Endothelial cell of umbilical vein (primary cell): ENCODE data around the gene GATA3. TPM values are rescaled to one million over a fixed set of nuclear protein-coding genes. Genes with fewer than 3 reads are reported as not detected.

Experiments
- BruUV-seq: library from RNA; stranded (reverse); fragments of 400-500 nt; replicated peaks from 2 replicates; lab custom pipeline; 2021; lab: Mats Ljungman, UMichigan
- CTCF ChIA-PET: fragments of 300-600, 350-600 bp; sonication (Branson Sonifier 250); formaldehyde crosslinking; loops from one replicate; lab custom pipeline; 2021; ENCODE audit warnings: antibody characterized with exemption, inconsistent platforms; lab: Charles Lee
- POLR2A ChIA-PET: fragments of 300-600, 350-600 bp; sonication (Branson Sonifier 250); formaldehyde crosslinking; loops from one replicate; lab custom pipeline; 2021; ENCODE audit warnings: antibody characterized with exemption, inconsistent platforms; lab: Charles Lee
- DNase-seq: peaks from one replicate; pipeline ENCODE4 v3.0.0-alpha.2; 2011; ENCODE audit warnings: low read depth, low spot score
- FAIRE-seq: peaks from 2 replicates; lab custom pipeline; 2011; peaks lifted over from hg19 to GRCh38; lab: Jason Lieb, UNC
- H2AFZ ChIP-seq: 2 replicates; pipeline ENCODE4 v1.6.0; 2012; ENCODE audit warnings: low read depth, low read length, control low read depth, inconsistent platforms
- H3K27ac ChIP-seq: 2 replicates; pipeline ENCODE4 v1.5.1; 2011; ENCODE audit warnings: low read depth, mild to moderate bottlenecking, control low read depth, low read length, moderate library complexity; ENCODE audit not compliant: insufficient read depth
- H3K27me3 ChIP-seq, 2 experiments: 2 replicates each; pipeline versions ENCODE4 v1.6.0 to v1.6.1; 2011; ENCODE audit warnings: low read length in 2 of 2, mixed read lengths in 1 of 2; ENCODE audit not compliant: control insufficient read depth in 2 of 2, insufficient read depth in 2 of 2
- H3K36me3 ChIP-seq, 2 experiments: 2 replicates in 1 of 2; 3 replicates in 1 of 2; pipeline ENCODE4 v1.5.1; 2011; ENCODE audit warnings: low read length in 2 of 2, mild to moderate bottlenecking in 1 of 2, moderate library complexity in 1 of 2; ENCODE audit not compliant: control insufficient read depth in 2 of 2, insufficient read depth in 2 of 2; ENCODE audit errors: extremely low read depth in 1 of 2
- H3K4me1 ChIP-seq: 3 replicates; pipeline ENCODE4 v1.5.1; 2011; ENCODE audit warnings: mild to moderate bottlenecking, low read length; ENCODE audit not compliant: control insufficient read depth, insufficient read depth; ENCODE audit errors: extremely low read depth
- H3K4me2 ChIP-seq: 2 replicates; pipeline ENCODE4 v1.6.1; 2011; ENCODE audit warnings: low read length, control low read depth, mixed read lengths; ENCODE audit not compliant: insufficient read depth
- H3K4me3 ChIP-seq, 3 experiments: fragments of 200-600 bp in 1 of 3; sonication (generic), shearing (Covaris generic) in 1 of 3; replicated peaks in 1 of 3; 2 replicates each; pipeline ENCODE4 v1.5.1; 2011 to 2016; ENCODE audit warnings: control low read depth in 3 of 3, low read length in 3 of 3, mild to moderate bottlenecking in 2 of 3, inconsistent platforms in 1 of 3, low read depth in 1 of 3, moderate library complexity in 1 of 3; ENCODE audit not compliant: insufficient read depth in 1 of 3
- H3K79me2 ChIP-seq: 2 replicates; pipeline ENCODE4 v1.6.0; 2012; ENCODE audit warnings: low read length, inconsistent platforms; ENCODE audit not compliant: control insufficient read depth, insufficient read depth
- H3K9ac ChIP-seq: replicated peaks from 2 replicates; pipeline ENCODE3; 2011; ENCODE audit warnings: low read length, control low read depth; ENCODE audit not compliant: insufficient read depth; ENCODE audit errors: extremely low read depth
- H3K9me1 ChIP-seq: replicated peaks from 3 replicates; pipeline ENCODE4 v1.6.0; 2011; ENCODE audit warnings: mild to moderate bottlenecking, low read length; ENCODE audit not compliant: control insufficient read depth, insufficient read depth; ENCODE audit errors: extremely low read depth
- H3K9me3 ChIP-seq: replicated peaks from 2 replicates; pipeline ENCODE4 v1.5.1; 2012; ENCODE audit warnings: low read length, inconsistent platforms; ENCODE audit not compliant: control insufficient read depth, insufficient read depth
- H4K20me1 ChIP-seq: replicated peaks from 2 replicates; pipeline ENCODE3; 2011; ENCODE audit warnings: mild to moderate bottlenecking, low read length; ENCODE audit not compliant: control insufficient read depth, insufficient read depth; ENCODE audit errors: extremely low read depth
- EZH2 ChIP-seq: IDR thresholded peaks from 2 replicates; pipeline ENCODE4 v1.6.1; 2012; ENCODE audit warnings: borderline replicate concordance, low read depth, mild to moderate bottlenecking, moderate library complexity, low read length, inconsistent platforms; ENCODE audit not compliant: severe bottlenecking
- FOS ChIP-seq: IDR thresholded peaks from 2 replicates; pipeline ENCODE4 v1.6.1; 2011; ENCODE audit warnings: mild to moderate bottlenecking, low read length, moderate library complexity, borderline replicate concordance; ENCODE audit not compliant: insufficient read depth
- GATA2 ChIP-seq: IDR thresholded peaks from 2 replicates; pipeline ENCODE4 v1.7.0; 2011; ENCODE audit warnings: low read depth, mild to moderate bottlenecking, moderate library complexity, mixed read lengths, low read length; ENCODE audit not compliant: insufficient read length, insufficient read depth
- JUN ChIP-seq: IDR thresholded peaks from 2 replicates; pipeline ENCODE4 v1.6.1; 2011; ENCODE audit warnings: borderline replicate concordance, low read depth; ENCODE audit not compliant: insufficient read length, insufficient read depth
- MYC ChIP-seq: IDR thresholded peaks from one replicate; pipeline ENCODE4 v1.6.1; 2011; ENCODE audit warnings: mild to moderate bottlenecking, low read depth, low read length
- POLR2A ChIP-seq: IDR thresholded peaks from 2 replicates; pipeline ENCODE4 v1.6.1; 2012; ENCODE audit warnings: low read depth, mild to moderate bottlenecking, control low read depth, low read length
- POLR2AphosphoS5 ChIP-seq: IDR thresholded peaks from 2 replicates; pipeline ENCODE4 v1.6.1; 2012; ENCODE audit warnings: low read depth, mild to moderate bottlenecking, control low read depth, low read length, moderate library complexity; ENCODE audit not compliant: insufficient read depth
- dilution Hi-C: fragments of 300-500 bp; cut with MboI; formaldehyde crosslinking; loops from one replicate; pipeline ENCODE4 v1.15.0; 2019; ENCODE audit warnings: low sequenced_read_pairs; ENCODE audit not compliant: extremely low pct_ligation_motif_present
- intact Hi-C: fragments of 100-400 bp; cut with micrococcal nuclease; formaldehyde crosslinking; loops from one replicate; pipeline ENCODE4 v1.10.0; 2022
- polyA plus RNA-seq, 4 experiments: library from polyadenylated mRNA; depleted of rRNA in 3 of 4; stranded (reverse) in 3 of 4; unstranded in 1 of 4; fragments of >200 nt; gene quantifications; 2 replicates each; pipeline versions ENCODE4 v1.2.1 to v1.2.3, GENCODE V29; 2011 to 2012; ENCODE audit warnings: missing spikeins in 1 of 4
- total RNA-seq: library from RNA; stranded (reverse); gene quantifications from 2 replicates; pipeline ENCODE4 v1.2.3, GENCODE V29; 2021
- TF ChIP-seq, protein P1 (sequence below), 2 donors: IDR thresholded peaks; 1 replicate in 1 of 2; 2 replicates in 1 of 2; pipeline ENCODE4 v1.5.1; 2011; ENCODE audit warnings: low read length in 2 of 2, mild to moderate bottlenecking in 2 of 2, moderate library complexity in 2 of 2, control low read depth in 1 of 2, inconsistent platforms in 1 of 2, low read depth in 1 of 2; ENCODE audit not compliant: insufficient read depth in 1 of 2; ENCODE audit errors: extremely low read depth in 1 of 2
- TF ChIP-seq, protein P2 (sequence below): IDR thresholded peaks from 2 replicates; pipeline ENCODE4 v1.6.1; 2011; ENCODE audit not compliant: insufficient read depth, insufficient read length

The GATA3 gene
- total and polyA plus RNA-seq, 2 donors (not counting 3 experiments of a cell fraction or from before 2014, with no cell fraction given): 9.3 to 33.0 TPM

DNA sequence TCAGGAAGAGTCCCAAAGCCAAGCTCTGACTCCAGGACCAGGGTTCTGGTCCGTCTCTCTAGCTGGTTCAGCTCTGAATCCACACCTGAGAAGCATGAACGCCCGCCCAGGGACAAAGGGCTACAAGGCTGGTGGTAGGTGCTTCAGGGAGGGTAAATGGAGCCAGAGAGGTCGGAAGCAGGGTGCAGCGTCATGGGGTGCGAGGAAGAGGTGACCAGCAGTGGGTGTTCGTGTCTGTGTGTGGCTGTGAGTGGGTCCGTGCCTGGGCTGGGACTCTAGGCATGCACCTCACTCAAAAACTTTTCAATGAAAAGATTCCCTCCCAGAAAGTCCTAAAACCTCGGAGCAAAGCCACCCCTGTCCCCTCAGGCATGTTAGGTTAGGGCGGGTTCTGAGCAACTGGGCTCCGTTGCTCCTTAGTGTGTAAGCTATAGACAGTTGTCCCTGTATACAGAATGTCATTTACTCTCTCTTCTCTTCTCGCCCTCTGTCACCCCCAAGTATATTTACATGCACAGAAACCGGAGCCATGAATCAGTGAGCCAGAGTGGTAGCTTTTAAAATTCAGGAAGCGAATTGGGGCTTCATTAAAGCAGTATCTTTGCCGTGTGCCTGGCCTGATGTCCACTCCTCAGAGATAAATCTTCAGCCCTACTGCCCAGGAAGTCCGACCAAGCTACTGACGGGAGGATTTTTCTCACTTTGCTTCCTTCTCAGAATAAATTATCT, 12.3 kb upstream of the GATA3 start:
- H3K9me1 ChIP-seq: no peaks in the 10 kb centered on the region
- H3K79me2 ChIP-seq: peaks cover 3% of the 10 kb centered on the region
- peaks cover 67% of the 10 kb centered on the region for H3K4me1 ChIP-seq
- H3K4me3 ChIP-seq: no peak overlapping the region
- ChIA-PET POLR2A (no interaction called here), CTCF (interaction anchor here (1.8 kb wide), 1 partner anchor 170 kb away, joined by 8 read pairs; no protein-coding TSS in a partner anchor)
- no peaks in the 10 kb centered on the region for H3K36me3 ChIP-seq
- no peak overlapping the region for H3K9ac ChIP-seq
- peaks cover 25 to 28% of the 10 kb centered on the region in 2 experiments for H3K27me3 ChIP-seq
- peak; percentile 38 for FAIRE-seq
- intact Hi-C loops (loop anchor here (2.0 kb wide), 1 partner anchor 73 kb away; no protein-coding TSS in a partner anchor), dilution Hi-C loops (no loop called here)
- no peaks in the 10 kb centered on the region for H3K9me3 ChIP-seq
- DNase-seq: peak; percentile 16
- H2AFZ ChIP-seq: peak overlapping the region; percentile 85
- TF ChIP-seq EZH2: no peak
- TF ChIP-seq JUN: no peak
- TF ChIP-seq, protein P1, sequence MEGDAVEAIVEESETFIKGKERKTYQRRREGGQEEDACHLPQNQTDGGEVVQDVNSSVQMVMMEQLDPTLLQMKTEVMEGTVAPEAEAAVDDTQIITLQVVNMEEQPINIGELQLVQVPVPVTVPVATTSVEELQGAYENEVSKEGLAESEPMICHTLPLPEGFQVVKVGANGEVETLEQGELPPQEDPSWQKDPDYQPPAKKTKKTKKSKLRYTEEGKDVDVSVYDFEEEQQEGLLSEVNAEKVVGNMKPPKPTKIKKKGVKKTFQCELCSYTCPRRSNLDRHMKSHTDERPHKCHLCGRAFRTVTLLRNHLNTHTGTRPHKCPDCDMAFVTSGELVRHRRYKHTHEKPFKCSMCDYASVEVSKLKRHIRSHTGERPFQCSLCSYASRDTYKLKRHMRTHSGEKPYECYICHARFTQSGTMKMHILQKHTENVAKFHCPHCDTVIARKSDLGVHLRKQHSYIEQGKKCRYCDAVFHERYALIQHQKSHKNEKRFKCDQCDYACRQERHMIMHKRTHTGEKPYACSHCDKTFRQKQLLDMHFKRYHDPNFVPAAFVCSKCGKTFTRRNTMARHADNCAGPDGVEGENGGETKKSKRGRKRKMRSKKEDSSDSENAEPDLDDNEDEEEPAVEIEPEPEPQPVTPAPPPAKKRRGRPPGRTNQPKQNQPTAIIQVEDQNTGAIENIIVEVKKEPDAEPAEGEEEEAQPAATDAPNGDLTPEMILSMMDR (IDR thresholded peaks at IDR 0.05; ENCODE audit: extremely low read depth in 1 of 2, insufficient read depth in 1 of 2, low read depth in 1 of 2, low read length in 2 of 2): no peak
- no peak for TF ChIP-seq POLR2AphosphoS5
- no peak for TF ChIP-seq MYC
- no peak for TF ChIP-seq POLR2A
- TF ChIP-seq, protein P2, sequence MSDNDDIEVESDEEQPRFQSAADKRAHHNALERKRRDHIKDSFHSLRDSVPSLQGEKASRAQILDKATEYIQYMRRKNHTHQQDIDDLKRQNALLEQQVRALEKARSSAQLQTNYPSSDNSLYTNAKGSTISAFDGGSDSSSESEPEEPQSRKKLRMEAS: no peak
- no peak for TF ChIP-seq GATA2
- no peak for TF ChIP-seq FOS
- H3K4me2 ChIP-seq: no peak overlapping the region
- no peaks in the 10 kb centered on the region for H4K20me1 ChIP-seq
- BruUV-seq: no TSS peak
- H3K27ac ChIP-seq: no peak overlapping the region
